Endothelial cell of umbilical vein (primary cell): ENCODE results near the gene UCHL1.

Experiments used
- FOS ChIP-seq: IDR thresholded peaks from 2 replicates; pipeline ENCODE4 v1.6.1; 2011; ENCODE audit warnings: mild to moderate bottlenecking, low read length, moderate library complexity, borderline replicate concordance; ENCODE audit not compliant: insufficient read depth
- JUN ChIP-seq: IDR thresholded peaks from 2 replicates; pipeline ENCODE4 v1.6.1; 2011; ENCODE audit warnings: borderline replicate concordance, low read depth; ENCODE audit not compliant: insufficient read length, insufficient read depth
- POLR2AphosphoS5 ChIP-seq: IDR thresholded peaks from 2 replicates; pipeline ENCODE4 v1.6.1; 2012; ENCODE audit warnings: low read depth, mild to moderate bottlenecking, control low read depth, low read length, moderate library complexity; ENCODE audit not compliant: insufficient read depth
- TF ChIP-seq, protein P1 (sequence below), 2 donors: IDR thresholded peaks; 1 replicate in 1 of 2; 2 replicates in 1 of 2; pipeline ENCODE4 v1.5.1; 2011; ENCODE audit warnings: low read length in 2 of 2, mild to moderate bottlenecking in 2 of 2, moderate library complexity in 2 of 2, control low read depth in 1 of 2, inconsistent platforms in 1 of 2, low read depth in 1 of 2; ENCODE audit not compliant: insufficient read depth in 1 of 2; ENCODE audit errors: extremely low read depth in 1 of 2

- TF ChIP-seq JUN (no peak), FOS (no peak), POLR2AphosphoS5 (peak; percentile 73)
- TF ChIP-seq, protein P1, sequence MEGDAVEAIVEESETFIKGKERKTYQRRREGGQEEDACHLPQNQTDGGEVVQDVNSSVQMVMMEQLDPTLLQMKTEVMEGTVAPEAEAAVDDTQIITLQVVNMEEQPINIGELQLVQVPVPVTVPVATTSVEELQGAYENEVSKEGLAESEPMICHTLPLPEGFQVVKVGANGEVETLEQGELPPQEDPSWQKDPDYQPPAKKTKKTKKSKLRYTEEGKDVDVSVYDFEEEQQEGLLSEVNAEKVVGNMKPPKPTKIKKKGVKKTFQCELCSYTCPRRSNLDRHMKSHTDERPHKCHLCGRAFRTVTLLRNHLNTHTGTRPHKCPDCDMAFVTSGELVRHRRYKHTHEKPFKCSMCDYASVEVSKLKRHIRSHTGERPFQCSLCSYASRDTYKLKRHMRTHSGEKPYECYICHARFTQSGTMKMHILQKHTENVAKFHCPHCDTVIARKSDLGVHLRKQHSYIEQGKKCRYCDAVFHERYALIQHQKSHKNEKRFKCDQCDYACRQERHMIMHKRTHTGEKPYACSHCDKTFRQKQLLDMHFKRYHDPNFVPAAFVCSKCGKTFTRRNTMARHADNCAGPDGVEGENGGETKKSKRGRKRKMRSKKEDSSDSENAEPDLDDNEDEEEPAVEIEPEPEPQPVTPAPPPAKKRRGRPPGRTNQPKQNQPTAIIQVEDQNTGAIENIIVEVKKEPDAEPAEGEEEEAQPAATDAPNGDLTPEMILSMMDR (IDR thresholded peaks at IDR 0.05; ENCODE audit: extremely low read depth in 1 of 2, insufficient read depth in 1 of 2, low read depth in 1 of 2, low read length in 2 of 2): no peak
Observed at GRCh38 chr4:41256740-41257256, at the start of gene UCHL1.
